Activated CD8-positive, alpha-beta T cell treated with anti-CD3 and anti-CD28 coated beads for 36 hours (primary cell): ENCODE results near the gene PIGQ. TPM values are rescaled to one million over a fixed set of nuclear protein-coding genes. Genes with fewer than 3 reads are reported as not detected.
A peak's percentile ranks its signal among the peaks of the same experiment; 100 is the strongest.

Experiments used
- ATAC-seq: fragments of 200-7000 bp; cut with Tn5 transposase; one replicate; pipeline ENCODE4 v1.10.0; 2021; ENCODE audit warnings: mild to moderate bottlenecking, moderate library complexity
- CTCF ChIA-PET: fragments of 350-600 bp; sonication (Branson Sonifier 250); formaldehyde crosslinking; loops from one replicate; lab custom pipeline; 2021; ENCODE audit warnings: antibody characterized with exemption; lab: Charles Lee
- POLR2A ChIA-PET: fragments of 350-600 bp; sonication (Branson Sonifier 250); formaldehyde crosslinking; loops from one replicate; lab custom pipeline; 2021; ENCODE audit warnings: antibody characterized with exemption; lab: Charles Lee
- DNase-seq: peaks from one replicate; pipeline ENCODE4 v3.0.0-alpha.2; 2020
- H3K27ac Mint-ChIP-seq: one replicate; pipeline ENCODE4 v1.8.0; 2021; ENCODE audit warnings: mild to moderate bottlenecking, mixed read lengths
- H3K27me3 Mint-ChIP-seq: one replicate; pipeline ENCODE4 v1.8.0; 2021; ENCODE audit warnings: mixed read lengths
- H3K36me3 Mint-ChIP-seq: one replicate; pipeline ENCODE4 v1.8.0; 2021; ENCODE audit warnings: low read depth, mixed read lengths
- H3K4me1 Mint-ChIP-seq: one replicate; pipeline ENCODE4 v1.8.0; 2021; ENCODE audit warnings: low read depth, mixed read lengths
- H3K4me3 Mint-ChIP-seq: one replicate; pipeline ENCODE4 v1.8.0; 2021; ENCODE audit warnings: mild to moderate bottlenecking, moderate library complexity, mixed read lengths
- H3K9me3 Mint-ChIP-seq: one replicate; pipeline ENCODE4 v1.8.0; 2021; ENCODE audit warnings: mixed read lengths
- intact Hi-C: fragments of 100-400 bp; cut with micrococcal nuclease; formaldehyde crosslinking; loops from one replicate; pipeline ENCODE4 v1.10.0; 2022
- total RNA-seq, 2 experiments: library from RNA; stranded (reverse); gene quantifications; one replicate each; pipeline ENCODE4 v1.2.3, GENCODE V29; 2021
- TF ChIP-seq, protein P1 (sequence below): fragments of 200-600 bp; IDR thresholded peaks from one replicate; pipeline ENCODE4 v1.8.0; 2022; ENCODE audit warnings: antibody characterized with exemption, mild to moderate bottlenecking

Gene PIGQ
- total RNA-seq, 2 experiments from 2014 or later = 18.5 to 18.6 TPM

DNA sequence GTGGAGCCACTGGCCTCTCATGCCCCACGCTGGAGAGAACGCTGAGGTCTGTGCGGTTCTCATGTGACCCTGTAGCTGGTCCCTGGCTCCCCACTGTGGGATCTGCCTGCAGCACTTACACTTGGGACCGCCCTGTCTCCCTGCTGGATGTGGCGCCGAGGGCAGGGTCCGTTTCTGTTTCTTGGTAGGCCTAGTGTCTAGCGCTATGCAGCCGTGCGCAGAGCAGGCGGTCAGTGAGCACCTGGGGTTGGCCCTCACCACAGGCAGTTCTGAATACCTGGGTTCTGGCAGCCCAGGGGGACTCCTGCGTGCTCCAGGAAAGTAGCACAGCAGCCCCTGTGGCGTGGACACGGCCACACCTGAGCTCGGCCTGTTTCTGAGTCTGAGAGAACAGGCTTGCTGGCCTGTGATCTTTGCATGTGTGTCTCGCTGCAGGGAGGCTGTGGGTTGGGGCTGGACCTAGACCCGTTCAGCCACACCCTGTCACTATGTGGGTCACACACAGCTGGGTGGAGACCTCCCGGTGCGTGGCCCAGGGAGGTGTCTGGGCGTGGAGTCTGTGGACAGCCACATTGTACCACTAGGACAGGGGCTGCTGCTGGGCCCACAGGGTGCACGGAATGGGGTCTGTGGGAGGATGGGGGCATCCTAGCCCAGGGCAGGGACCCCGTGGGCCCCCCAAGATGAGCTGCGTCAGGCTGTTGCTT lies 39.5 kb upstream of the PIGQ start:
- Mint-ChIP-seq H3K36me3 (peaks cover 11% of the 10 kb centered on the region), H3K27me3 (no peaks in the 10 kb centered on the region), H3K9me3 (no peaks in the 10 kb centered on the region), H3K4me3 (peak overlapping the region; percentile 84), H3K27ac (no peak overlapping the region), H3K4me1 (peaks cover 20% of the 10 kb centered on the region)
- TF ChIP-seq, protein P1, sequence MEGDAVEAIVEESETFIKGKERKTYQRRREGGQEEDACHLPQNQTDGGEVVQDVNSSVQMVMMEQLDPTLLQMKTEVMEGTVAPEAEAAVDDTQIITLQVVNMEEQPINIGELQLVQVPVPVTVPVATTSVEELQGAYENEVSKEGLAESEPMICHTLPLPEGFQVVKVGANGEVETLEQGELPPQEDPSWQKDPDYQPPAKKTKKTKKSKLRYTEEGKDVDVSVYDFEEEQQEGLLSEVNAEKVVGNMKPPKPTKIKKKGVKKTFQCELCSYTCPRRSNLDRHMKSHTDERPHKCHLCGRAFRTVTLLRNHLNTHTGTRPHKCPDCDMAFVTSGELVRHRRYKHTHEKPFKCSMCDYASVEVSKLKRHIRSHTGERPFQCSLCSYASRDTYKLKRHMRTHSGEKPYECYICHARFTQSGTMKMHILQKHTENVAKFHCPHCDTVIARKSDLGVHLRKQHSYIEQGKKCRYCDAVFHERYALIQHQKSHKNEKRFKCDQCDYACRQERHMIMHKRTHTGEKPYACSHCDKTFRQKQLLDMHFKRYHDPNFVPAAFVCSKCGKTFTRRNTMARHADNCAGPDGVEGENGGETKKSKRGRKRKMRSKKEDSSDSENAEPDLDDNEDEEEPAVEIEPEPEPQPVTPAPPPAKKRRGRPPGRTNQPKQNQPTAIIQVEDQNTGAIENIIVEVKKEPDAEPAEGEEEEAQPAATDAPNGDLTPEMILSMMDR = no peak
- CTCF ChIA-PET = no interaction called here
- POLR2A ChIA-PET = interaction anchor here (1.1 to 1.7 kb wide), 2 partner anchors 10 to 13 kb away, joined by 3 to 7 read pairs; no protein-coding TSS in a partner anchor
- ATAC-seq (no peak), DNase-seq (no peak)
- intact Hi-C loops = no loop called here

DNA sequence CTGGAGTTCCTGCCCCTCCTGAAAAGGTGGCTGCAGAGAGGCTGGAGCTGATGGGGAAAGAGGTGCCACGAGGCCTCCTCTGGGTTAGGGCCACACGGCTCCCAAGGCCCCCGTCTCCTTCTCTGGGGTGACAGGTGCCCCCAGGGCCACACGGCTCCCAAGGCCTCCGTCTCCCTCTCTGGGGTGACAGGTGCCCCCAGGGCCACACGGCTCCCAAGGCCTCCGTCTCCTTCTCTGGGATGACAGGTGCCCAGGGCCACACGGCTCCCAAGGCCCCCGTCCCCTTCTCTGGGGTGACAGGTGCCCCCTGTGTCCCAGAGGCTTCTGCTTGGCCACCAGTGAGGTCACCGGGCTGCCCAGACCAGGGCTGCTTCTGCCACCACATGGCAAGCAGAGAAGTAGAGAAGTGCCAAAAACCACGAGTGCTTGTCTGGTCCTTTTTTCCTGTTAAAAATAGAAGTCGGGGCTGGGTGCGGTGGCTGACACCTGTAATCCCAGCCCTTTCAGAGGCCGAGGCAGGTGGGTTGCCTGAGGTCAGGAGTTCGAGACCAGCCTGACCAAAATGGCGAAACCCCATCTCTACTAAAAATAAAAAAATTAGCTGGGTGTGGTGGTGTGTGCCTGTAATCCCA lies 38.2 kb upstream of the PIGQ start:
- DNase-seq (no peak), ATAC-seq (no peak)
- POLR2A ChIA-PET = interaction anchor here (1.1 to 1.7 kb wide), 2 partner anchors 9 to 12 kb away, joined by 3 to 7 read pairs; no protein-coding TSS in a partner anchor
- intact Hi-C loops = no loop called here
- Mint-ChIP-seq H3K27ac (no peak overlapping the region), H3K27me3 (no peaks in the 10 kb centered on the region), H3K4me3 (no peak overlapping the region), H3K36me3 (peaks cover 9% of the 10 kb centered on the region), H3K4me1 (peaks cover 13% of the 10 kb centered on the region), H3K9me3 (no peaks in the 10 kb centered on the region)
- TF ChIP-seq, protein P1 = no peak
- CTCF ChIA-PET = no interaction called here

DNA sequence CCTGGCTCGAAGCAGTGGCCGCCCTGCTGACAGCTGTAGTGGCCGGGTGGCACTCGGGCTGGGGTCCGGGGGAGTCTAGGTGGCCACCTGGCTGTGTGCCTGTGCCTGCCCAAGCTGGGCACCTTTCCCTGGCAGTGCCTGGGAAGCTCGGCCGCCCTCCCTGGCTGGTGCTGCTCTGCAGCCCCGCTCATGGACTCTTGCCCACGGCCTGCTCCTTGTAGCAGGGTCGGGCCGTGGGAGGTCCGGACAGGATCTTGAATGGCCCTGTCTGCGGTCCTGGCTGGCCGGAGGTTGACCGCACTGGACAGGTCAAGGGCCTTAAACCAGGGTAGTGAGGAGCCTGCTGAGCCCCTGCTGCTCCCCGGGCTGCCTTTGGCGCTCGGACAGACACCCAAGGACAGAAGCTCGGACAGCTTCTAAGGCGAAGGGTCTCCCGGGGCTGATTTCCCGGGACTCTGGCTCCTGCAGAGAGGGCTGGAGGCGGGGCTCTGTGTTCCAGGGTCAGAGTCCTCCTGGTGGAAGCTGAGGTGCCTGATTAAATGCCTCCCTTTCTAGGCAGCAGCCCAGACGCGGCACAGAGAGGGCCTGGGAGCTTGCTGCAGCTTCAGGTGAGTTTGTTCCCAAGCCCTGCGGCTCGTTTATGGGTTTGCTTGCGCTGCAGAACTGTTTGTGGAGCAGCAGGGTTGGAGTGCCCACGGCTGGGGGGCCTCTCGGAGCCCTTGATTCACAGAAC lies 36.2 kb upstream of the PIGQ start:
- ChIA-PET CTCF (no interaction called here), POLR2A (no interaction called here)
- DNase-seq = no peak
- no peak overlapping the region for H3K4me3 Mint-ChIP-seq
- no peak overlapping the region for H3K27ac Mint-ChIP-seq
- intact Hi-C loops = no loop called here
- TF ChIP-seq, protein P1 = no peak
- peaks cover 13% of the 10 kb centered on the region for H3K4me1 Mint-ChIP-seq
- H3K9me3 Mint-ChIP-seq = no peaks in the 10 kb centered on the region
- peaks cover 9% of the 10 kb centered on the region for H3K36me3 Mint-ChIP-seq
- no peak for ATAC-seq
- H3K27me3 Mint-ChIP-seq = no peaks in the 10 kb centered on the region

DNA sequence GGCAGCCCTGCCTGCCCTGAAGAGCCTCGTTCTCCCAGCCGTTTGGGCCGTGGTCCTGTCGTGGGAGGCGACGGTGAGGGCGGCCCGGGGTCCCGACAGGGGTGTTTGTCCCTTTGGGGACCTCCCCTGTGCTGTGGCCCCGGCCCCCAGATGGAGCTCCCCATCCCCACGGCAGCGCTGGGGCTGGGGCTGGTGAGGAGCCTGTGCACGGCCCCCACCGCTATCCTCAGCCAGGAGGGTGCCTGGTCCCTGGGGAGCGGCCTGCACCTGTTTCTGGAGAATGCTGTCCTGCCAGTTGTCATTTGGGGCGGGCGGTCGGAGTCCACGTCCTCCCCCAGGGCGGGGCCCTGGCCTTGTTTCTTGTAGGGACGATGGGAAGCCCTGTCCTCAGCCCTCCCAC lies 35.6 kb upstream of the PIGQ start:
- TF ChIP-seq, protein P1 = no peak

More for the DNA sequence above, 35.6 kb upstream of the PIGQ start:
- DNase-seq (no peak), ATAC-seq (no peak)
- H3K4me1 Mint-ChIP-seq = peaks cover 11% of the 10 kb centered on the region
- H3K4me3 Mint-ChIP-seq = no peak overlapping the region
- no peak overlapping the region for H3K27ac Mint-ChIP-seq
- H3K27me3 Mint-ChIP-seq = no peaks in the 10 kb centered on the region
- H3K36me3 Mint-ChIP-seq = peaks cover 10% of the 10 kb centered on the region
- intact Hi-C loops = no loop called here
- no peaks in the 10 kb centered on the region for H3K9me3 Mint-ChIP-seq
- POLR2A ChIA-PET = no interaction called here
- CTCF ChIA-PET = no interaction called here
